ENCODE measurements around the gene WDFY4.

Gene WDFY4

DNA sequence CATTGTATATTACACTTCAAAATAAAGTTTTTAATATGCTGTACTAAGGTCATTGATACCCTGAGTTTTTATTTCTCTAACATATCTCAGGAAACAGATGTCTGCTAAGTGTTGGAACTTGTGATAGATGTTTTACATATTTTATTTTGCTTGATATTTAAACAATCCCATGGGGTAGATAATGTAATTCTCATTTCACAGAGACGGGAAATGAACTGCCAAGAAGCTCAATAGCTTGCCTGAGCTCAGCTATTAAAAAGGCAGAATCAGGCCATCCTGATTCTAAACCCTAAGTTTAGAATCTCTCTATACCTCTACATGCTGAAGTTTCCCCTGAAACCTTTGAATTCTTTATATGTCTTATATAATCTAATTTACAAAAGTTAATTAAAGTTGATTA lies 128.6 kb downstream of the WDFY4 start (continued):
- TF ChIP-seq, protein P1, sequence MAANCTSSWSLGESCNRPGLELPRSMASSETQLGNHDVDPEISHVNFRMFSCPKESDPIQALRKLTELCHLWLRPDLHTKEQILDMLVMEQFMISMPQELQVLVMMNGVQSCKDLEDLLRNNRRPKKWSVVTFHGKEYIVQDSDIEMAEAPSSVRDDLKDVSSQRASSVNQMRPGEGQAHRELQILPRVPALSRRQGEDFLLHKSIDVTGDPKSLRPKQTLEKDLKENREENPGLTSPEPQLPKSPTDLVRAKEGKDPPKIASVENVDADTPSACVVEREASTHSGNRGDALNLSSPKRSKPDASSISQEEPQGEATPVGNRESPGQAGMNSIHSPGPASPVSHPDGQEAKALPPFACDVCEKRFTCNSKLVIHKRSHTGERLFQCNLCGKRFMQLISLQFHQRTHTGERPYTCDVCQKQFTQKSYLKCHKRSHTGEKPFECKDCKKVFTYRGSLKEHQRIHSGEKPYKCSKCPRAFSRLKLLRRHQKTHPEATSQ (tag by site-specific recombination; IDR thresholded peaks at IDR 0.05) = no peak
- no peak for TF ChIP-seq ZFP69B (tag by site-specific recombination; IDR thresholded peaks at IDR 0.05)

DNA sequence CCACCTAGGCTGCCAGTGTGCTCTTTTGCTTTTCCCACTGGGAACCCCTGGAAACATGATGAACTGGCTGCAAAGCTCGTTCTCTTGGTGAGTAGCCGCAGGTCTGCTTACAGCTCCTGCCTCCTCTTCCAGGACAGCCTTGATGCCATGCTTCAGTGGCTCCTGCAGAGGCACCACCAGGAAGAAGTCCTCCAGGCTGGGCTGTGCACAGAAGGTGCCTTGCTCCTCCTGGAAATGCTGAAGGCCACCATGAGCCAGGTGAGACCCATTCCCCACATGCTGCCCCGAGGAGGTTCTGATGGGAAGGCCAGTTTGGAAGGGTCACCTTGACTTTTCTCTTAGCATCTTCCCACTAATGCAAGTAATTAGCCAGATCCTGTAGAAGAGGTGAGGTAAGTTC lies 129.2 kb downstream of the WDFY4 start:
- ChIA-PET POLR2A (no interaction called here), CTCF (no interaction called here)
- Histone ChIP-seq H3K4me1 (ENCODE audit: control insufficient read depth, insufficient read depth, low read length) (peaks cover 4% of the 10 kb centered on the region), H3K4me3 (ENCODE audit: low read depth, low read length) (no peak overlapping the region), H3K9me3 (ENCODE audit: control insufficient read depth, insufficient read depth, low read depth, low read length) (no peaks in the 10 kb centered on the region), H3K27ac (ENCODE audit: extremely low read depth, low read depth, low read length) (no peak overlapping the region), H3K36me3 (ENCODE audit: control insufficient read depth in 2 of 2, insufficient read depth in 1 of 2, low read length in 2 of 2) (no peaks in the 10 kb centered on the region)
- TF ChIP-seq RBAK (tag by site-specific recombination; IDR thresholded peaks at IDR 0.05) (no peak), KLF10 (tag by site-specific recombination; IDR thresholded peaks at IDR 0.05) (no peak), ZNF16 (tag by site-specific recombination; IDR thresholded peaks at IDR 0.05; ENCODE audit: low read depth) (no peak), ZNF585B (tag by site-specific recombination; IDR thresholded peaks at IDR 0.05) (no peak), ZNF704 (tag by site-specific recombination; IDR thresholded peaks at IDR 0.05) (no peak), ZNF155 (tag by site-specific recombination; IDR thresholded peaks at IDR 0.05) (no peak), ZNF560 (tag by site-specific recombination; IDR thresholded peaks at IDR 0.05; ENCODE audit: borderline replicate concordance) (no peak), KLF9 (tag by site-specific recombination; IDR thresholded peaks at IDR 0.05; ENCODE audit: low read depth) (no peak), ZNF449 (tag by site-specific recombination; IDR thresholded peaks at IDR 0.05) (no peak), KLF16 (tag by site-specific recombination; IDR thresholded peaks at IDR 0.05) (no peak), OSR2 (tag by site-specific recombination; IDR thresholded peaks at IDR 0.05) (no peak), ZNF366 (tag by site-specific recombination; conservative IDR thresholded peaks at IDR 0.05) (no peak), ZNF146 (tag by site-specific recombination; IDR thresholded peaks at IDR 0.05) (no peak), ZNF530 (tag by site-specific recombination; IDR thresholded peaks at IDR 0.05; ENCODE audit: low read depth) (no peak), ZIC2 (tag by site-specific recombination; IDR thresholded peaks at IDR 0.05) (no peak), GLIS2 (tag by site-specific recombination; IDR thresholded peaks at IDR 0.05) (no peak), ZNF214 (tag by site-specific recombination; IDR thresholded peaks at IDR 0.05; ENCODE audit: borderline replicate concordance) (no peak), ZNF174 (tag by site-specific recombination; IDR thresholded peaks at IDR 0.05) (no peak)
- TF ChIP-seq, protein P1 (tag by site-specific recombination; IDR thresholded peaks at IDR 0.05) = no peak
- TF ChIP-seq, protein P2, sequence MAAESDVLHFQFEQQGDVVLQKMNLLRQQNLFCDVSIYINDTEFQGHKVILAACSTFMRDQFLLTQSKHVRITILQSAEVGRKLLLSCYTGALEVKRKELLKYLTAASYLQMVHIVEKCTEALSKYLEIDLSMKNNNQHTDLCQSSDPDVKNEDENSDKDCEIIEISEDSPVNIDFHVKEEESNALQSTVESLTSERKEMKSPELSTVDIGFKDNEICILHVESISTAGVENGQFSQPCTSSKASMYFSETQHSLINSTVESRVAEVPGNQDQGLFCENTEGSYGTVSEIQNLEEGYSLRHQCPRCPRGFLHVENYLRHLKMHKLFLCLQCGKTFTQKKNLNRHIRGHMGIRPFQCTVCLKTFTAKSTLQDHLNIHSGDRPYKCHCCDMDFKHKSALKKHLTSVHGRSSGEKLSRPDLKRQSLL (tag by site-specific recombination; IDR thresholded peaks at IDR 0.05) = no peak

Measured in HEK293 (cell line).